Measurements from ENCODE around the gene PTGER2.
A peak's percentile ranks its signal among the peaks of the same experiment; 100 is the strongest.

PTGER2 gene

GRCh38 chr14:52304248-52304904 lies 9.7 kb upstream of the PTGER2 start:
- no peak for DNase-seq (ENCODE audit: low read depth, low spot score)

DNA sequence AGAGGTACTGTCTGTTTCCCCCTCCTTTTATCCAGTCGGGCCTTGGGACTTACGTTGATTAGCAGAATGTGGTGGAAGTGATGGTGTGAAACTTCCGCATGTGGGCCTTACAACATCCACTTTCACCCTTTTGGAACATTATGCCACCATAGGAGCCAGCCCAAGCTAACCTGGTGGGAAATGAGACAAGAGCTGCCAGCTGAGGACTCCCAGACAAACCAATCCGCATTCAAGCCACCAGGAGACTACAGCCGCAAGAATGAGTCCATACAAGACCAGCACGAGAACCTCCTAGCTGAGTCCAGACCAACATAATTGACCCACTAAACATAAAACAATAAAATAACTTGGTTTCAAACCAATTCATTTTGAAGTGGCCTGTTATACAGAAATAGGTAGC lies 9.1 kb upstream of the PTGER2 start:
- no peak for DNase-seq (ENCODE audit: low read depth, low spot score)

GRCh38 chr14:52307376-52307775 lies 6.7 kb upstream of the PTGER2 start:
- no peak for DNase-seq (ENCODE audit: low read depth, low spot score)

- DNase-seq (ENCODE audit: low read depth, low spot score), result no peak
Observed at GRCh38 chr14:52307905-52308304, 6.2 kb upstream of the PTGER2 start.

GRCh38 chr14:52310541-52310940 lies 3.6 kb upstream of the PTGER2 start:
- no peak for DNase-seq (ENCODE audit: low read depth, low spot score)

DNA sequence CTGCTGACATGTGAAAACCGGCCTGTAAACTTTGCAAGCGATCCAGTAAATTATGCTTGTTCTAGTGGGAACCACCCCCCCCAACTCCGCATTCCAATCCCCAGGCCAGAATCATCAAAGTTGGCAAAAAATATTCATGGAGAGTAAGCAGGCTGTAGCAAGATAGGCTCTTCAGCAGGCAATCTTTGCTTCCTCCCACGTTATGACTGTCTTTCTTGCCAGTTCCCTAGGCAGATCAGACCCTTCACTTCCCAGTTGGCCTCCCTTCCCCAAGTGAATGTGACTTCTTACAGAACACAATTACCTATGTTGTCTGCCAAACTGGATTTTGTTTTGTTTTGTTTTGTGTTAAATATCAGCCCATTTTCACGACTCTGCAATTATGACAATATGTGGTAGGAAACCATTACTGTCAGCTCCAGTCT lies 1.2 kb upstream of the PTGER2 start:
- DNase-seq (ENCODE audit: low read depth, low spot score), result no peak

- no peak for DNase-seq (ENCODE audit: low read depth, low spot score)
Observed at GRCh38 chr14:52313462-52313861, 650 bp upstream of the PTGER2 start.

DNA sequence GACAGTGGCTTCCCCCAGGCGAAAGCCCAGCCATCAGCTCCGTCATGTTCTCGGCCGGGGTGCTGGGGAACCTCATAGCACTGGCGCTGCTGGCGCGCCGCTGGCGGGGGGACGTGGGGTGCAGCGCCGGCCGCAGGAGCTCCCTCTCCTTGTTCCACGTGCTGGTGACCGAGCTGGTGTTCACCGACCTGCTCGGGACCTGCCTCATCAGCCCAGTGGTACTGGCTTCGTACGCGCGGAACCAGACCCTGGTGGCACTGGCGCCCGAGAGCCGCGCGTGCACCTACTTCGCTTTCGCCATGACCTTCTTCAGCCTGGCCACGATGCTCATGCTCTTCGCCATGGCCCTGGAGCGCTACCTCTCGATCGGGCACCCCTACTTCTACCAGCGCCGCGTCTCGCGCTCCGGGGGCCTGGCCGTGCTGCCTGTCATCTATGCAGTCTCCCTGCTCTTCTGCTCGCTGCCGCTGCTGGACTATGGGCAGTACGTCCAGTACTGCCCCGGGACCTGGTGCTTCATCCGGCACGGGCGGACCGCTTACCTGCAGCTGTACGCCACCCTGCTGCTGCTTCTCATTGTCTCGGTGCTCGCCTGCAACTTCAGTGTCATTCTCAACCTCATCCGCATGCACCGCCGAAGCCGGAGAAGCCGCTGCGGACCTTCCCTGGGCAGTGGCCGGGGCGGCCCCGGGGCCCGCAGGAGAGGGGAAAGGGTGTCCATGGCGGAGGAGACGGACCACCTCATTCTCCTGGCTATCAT lies 663 bp downstream of the PTGER2 start:
- DNase-seq (ENCODE audit: low read depth, low spot score), result peak; percentile 34

GRCh38 chr14:52315355-52315718 lies 1.2 kb downstream of the PTGER2 start:
- no peak for DNase-seq (ENCODE audit: low read depth, low spot score)

DNA sequence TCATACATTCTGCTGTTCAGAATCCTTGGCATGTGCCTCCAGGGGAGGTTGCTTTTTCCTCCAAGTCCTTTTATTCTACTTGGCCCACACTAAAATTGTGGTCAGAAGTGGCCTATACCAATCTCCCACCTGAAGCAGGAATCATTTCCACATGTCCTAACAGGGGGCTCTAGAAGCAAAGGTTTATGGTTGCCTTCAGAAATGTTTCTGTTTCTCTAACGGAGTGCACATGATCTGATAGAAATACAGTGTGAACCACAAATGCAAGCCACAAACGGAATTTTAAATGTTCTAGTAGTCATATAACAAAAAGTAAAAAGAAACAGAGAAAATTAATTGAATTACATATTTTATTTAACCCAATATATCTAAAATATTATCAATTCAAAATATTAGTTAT lies 4.0 kb downstream of the PTGER2 start:
- no peak for DNase-seq (ENCODE audit: low read depth, low spot score)

DNA sequence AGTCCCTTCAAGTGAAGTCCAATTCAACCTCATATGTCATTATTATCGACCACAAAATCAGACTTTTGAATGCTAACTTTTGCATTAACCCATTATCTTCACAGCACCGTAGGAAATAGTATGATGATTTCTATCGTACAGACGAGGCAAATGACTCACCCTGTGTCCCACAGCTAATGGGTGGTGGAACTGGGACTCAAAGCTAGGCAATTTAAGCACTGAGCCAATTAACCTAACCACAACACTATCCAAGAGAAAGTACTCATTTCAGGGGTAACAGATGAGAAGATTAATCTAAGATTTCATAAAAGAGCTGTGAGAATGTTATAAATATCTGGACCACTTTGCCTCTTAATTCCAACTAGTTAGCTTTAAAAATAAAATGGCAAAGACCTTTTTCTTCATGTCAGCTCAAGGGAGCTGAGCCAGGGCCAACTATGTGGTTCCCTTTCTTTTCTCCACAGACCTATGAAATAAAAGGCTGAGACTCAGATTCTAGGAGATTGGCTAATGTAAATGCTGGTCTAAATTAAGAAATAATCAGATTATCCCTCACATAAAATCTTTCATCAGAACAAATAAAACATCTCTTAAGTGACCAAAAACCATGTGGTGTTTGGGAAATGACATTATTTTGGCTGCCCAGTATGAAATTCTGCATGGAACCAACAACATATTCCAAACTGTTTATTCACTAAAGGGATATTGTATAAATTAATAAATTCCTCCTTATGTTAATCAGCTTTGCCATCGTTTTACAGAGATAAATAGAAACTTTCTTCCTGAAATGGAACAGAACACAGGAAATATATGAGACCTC lies 4.9 kb downstream of the PTGER2 start:
- DNase-seq (ENCODE audit: low read depth, low spot score), result no peak

- no peak for DNase-seq (ENCODE audit: low read depth, low spot score)
Observed at GRCh38 chr14:52319919-52320318, 5.8 kb downstream of the PTGER2 start.

DNA sequence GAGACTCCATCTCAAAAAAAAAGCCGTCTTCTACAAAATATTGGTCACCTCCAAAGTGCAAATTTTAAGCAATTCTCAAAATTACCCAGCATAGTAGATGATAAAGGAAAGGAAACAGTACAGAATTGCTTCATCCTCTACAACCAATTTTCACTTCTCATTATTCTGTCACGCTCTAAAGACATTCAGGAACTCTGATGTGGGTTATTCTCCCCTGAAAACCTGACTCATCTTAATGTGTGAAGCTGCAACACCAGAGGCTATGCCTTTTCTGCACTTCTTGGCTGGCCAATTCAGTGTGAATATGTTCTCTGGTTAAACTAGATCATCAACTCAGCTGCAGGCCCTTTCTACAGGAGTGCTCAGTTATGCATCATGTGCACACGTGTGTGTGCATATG lies 11.0 kb downstream of the PTGER2 start:
- no peak for DNase-seq (ENCODE audit: low read depth, low spot score)

GRCh38 chr14:52325630-52326029 lies 11.5 kb downstream of the PTGER2 start:
- DNase-seq (ENCODE audit: low read depth, low spot score), result no peak

DNA sequence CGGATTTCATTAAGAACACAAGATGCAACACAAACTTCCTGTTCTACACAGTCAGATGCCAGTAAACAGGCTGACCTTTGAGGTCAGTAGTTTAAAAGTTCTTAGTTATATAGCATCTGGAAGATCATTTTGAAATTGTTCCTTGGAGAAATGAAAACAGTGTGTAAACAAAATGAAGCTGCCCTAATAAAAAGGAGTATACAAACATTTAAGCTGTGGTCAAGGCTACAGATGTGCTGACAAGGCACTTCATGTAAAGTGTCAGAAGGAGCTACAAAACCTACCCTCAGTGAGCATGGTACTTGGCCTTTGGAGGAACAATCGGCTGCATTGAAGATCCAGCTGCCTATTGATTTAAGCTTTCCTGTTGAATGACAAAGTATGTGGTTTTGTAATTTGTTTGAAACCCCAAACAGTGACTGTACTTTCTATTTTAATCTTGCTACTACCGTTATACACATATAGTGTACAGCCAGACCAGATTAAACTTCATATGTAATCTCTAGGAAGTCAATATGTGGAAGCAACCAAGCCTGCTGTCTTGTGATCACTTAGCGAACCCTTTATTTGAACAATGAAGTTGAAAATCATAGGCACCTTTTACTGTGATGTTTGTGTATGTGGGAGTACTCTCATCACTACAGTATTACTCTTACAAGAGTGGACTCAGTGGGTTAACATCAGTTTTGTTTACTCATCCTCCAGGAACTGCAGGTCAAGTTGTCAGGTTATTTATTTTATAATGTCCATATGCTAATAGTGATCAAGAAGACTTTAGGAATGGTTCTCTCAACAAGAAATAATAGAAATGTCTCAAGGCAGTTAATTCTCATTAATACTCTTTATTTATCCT lies 13.5 kb downstream of the PTGER2 start:
- no peak for DNase-seq (ENCODE audit: low read depth, low spot score)

DNA sequence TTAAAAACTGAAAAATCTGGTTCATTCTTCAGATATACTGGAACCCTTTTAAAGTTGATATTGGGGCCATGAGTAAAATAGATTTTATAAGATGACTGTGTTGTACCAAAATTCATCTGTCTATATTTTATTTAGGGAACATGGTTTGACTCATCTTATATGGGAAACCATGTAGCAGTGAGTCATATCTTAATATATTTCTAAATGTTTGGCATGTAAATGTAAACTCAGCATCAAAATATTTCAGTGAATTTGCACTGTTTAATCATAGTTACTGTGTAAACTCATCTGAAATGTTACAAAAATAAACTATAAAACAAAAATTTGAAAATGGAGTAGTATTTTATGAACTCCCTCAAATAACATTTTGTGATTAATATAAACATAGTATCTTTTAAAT lies 14.2 kb downstream of the PTGER2 start:
- no peak for DNase-seq (ENCODE audit: low read depth, low spot score)

DNA sequence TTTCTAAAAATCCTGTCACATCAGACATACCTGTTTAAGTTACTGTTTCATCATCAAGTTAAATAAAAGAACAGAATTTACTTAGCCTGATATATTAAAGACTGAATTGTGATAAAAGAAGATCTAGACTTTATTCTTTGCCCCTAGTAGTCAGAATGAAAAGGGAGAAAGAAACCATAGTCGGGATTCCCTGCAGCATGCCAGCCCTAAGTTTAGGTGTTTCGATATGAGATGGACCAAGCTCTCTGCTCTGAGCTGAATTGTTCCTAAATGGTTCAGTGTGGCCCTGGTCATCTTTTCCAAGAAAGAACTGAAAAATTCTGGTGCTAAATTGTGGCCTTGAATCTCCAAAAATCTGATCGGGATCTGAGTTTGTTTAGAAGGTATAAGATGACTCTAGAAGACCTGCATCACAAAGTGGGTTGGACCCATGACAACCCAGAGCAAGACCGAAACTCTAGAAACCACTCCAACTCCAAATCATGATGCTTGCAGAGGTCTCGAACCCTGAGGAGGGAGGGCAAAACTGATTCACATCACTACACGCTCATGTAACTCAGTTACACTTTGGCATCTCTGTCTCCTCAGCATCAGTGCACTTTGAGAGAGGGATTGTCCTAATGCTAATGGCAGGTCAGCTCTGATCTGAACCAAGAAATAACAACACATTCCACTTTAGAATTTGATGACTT lies 15.7 kb downstream of the PTGER2 start:
- no peak for DNase-seq (ENCODE audit: low read depth, low spot score)

DNA sequence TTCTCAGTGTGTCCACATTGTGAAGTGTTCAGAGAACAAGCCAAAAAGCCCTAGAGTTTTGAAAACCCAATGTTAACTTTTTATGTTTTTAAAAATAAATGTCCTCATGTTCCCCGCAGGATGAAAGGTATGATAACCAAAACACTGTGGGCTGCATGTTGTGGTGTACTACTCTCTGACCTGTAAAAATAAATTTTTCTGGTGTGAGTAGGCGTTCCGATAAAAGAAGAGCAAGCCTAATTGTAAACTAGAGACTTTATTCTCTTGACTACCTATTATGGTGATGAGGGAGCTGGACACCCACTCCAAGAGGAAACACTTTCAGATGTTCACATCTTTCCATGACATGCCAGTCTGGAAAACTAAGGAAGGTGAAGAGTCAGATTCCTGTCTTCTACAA lies 18.2 kb downstream of the PTGER2 start:
- no peak for DNase-seq (ENCODE audit: low read depth, low spot score)

GRCh38 chr14:52333108-52333507 lies 19.0 kb downstream of the PTGER2 start:
- no peak for DNase-seq (ENCODE audit: low read depth, low spot score)

DNA sequence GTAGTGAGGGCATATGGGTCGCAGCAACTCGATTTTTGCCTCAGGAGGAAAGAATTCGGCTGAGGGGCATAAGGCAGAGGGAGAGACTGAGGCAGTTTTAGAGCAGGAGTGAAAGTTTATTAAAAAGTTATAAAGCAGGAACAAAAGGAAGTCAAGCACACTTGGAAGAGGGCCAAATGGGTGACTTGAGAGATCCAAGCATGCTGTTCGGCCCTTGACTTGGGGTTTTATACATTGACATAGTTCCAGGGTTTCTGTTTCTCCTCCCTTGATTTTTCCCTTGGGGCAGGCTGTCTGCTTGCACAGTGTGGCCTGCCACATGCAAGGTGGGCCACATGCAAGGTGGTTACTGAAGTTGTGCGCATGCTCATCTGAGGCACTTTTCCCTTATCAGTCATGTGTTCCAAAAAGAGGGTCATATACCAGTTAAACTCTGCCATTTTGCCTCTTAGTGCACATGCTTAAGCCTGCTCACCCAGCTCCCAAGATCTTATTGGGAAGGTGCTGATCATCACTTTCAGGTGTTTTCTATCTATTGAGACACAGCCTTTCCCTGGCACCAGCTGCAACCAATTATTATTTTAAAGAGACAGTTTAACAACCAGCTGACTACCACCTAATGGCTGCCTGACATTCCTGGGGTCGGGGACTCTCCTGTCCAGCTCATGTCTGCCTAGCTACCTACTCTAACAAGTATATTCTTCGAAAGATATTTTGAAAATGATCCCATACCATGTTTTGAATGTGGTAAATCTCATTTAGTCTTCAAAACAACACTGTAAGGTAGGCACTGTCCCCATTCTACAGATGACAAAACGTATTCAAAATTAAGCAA lies 19.9 kb downstream of the PTGER2 start:
- DNase-seq (ENCODE audit: low read depth, low spot score), result no peak

Data from ELF-1 (cell line).